NCI-H446 treated with DMSO at 0.1 percent for 48 hours (cell line): ENCODE results near the gene SV2C.
"Not testable (repeated sequence)": the region's sequence is repeated elsewhere in the genome, so short reads cannot be mapped to it uniquely, and the experiment has no call there.

Experiments used
- DNase-seq: peaks from one replicate; lab custom pipeline; 2025; lab: John Stamatoyannopoulos, UW

Gene SV2C

GRCh38 chr5:76336253-76336809, 253.1 kb downstream of the SV2C start:
- not testable (repeated sequence) for DNase-seq

GRCh38 chr5:76337953-76338451, 254.8 kb downstream of the SV2C start:
- no peak for DNase-seq

GRCh38 chr5:76339919-76340318, 256.7 kb downstream of the SV2C start:
- DNase-seq, result no peak

- no peak for DNase-seq
Measured at GRCh38 chr5:76341651-76342334, 258.6 kb downstream of the SV2C start.

- no peak for DNase-seq
Measured at GRCh38 chr5:76342474-76342873, 259.3 kb downstream of the SV2C start.

- no peak for DNase-seq
Measured at GRCh38 chr5:76345582-76345981, 262.4 kb downstream of the SV2C start.

- DNase-seq, result no peak
Measured at GRCh38 chr5:76351176-76351575, 268.0 kb downstream of the SV2C start.

GRCh38 chr5:76351577-76351976, 268.4 kb downstream of the SV2C start:
- no peak for DNase-seq

GRCh38 chr5:76356887-76357286, 273.7 kb downstream of the SV2C start:
- DNase-seq, result no peak

- no peak for DNase-seq
Measured at GRCh38 chr5:76363352-76364225, 280.4 kb downstream of the SV2C start.

GRCh38 chr5:76364226-76364589, 281.0 kb downstream of the SV2C start:
- no peak for DNase-seq

GRCh38 chr5:76365561-76365960, 282.4 kb downstream of the SV2C start:
- no peak for DNase-seq

- no peak for DNase-seq
Measured at GRCh38 chr5:76366596-76366995, 283.4 kb downstream of the SV2C start.

GRCh38 chr5:76367623-76368371, 284.6 kb downstream of the SV2C start:
- no peak for DNase-seq

GRCh38 chr5:76368941-76369340, 285.8 kb downstream of the SV2C start:
- no peak for DNase-seq

GRCh38 chr5:76369668-76370067, 286.5 kb downstream of the SV2C start:
- DNase-seq, result not testable (repeated sequence)

- no peak for DNase-seq
Measured at GRCh38 chr5:76371960-76372322, 288.8 kb downstream of the SV2C start.

- DNase-seq, result no peak
Measured at GRCh38 chr5:76372323-76373054, 289.3 kb downstream of the SV2C start.

GRCh38 chr5:76376148-76376865, 293.1 kb downstream of the SV2C start:
- no peak for DNase-seq

- DNase-seq, result no peak
Measured at GRCh38 chr5:76376866-76377230, 293.7 kb downstream of the SV2C start.

GRCh38 chr5:76378355-76378754, 295.2 kb downstream of the SV2C start:
- no peak for DNase-seq
